Thymus (tissue), 11 donors: ENCODE data around the gene CNNM2. TPM values are rescaled to one million over a fixed set of nuclear protein-coding genes. Genes with fewer than 3 reads are reported as not detected.
"Not testable (repeated sequence)": the region's sequence is repeated elsewhere in the genome, so short reads cannot be mapped to it uniquely, and the experiment has no call there.

ENCODE experiments used
- DNase-seq, 9 donors: peaks; one replicate each; pipeline ENCODE4 v3.0.0-alpha.2; 2013; ENCODE audit warnings: low spot score in 9 of 9, low read depth in 6 of 9, missing footprints in 1 of 9
- H3K27ac ChIP-seq, 2 donors: one replicate each; pipeline ENCODE4 v1.5.1; 2013; ENCODE audit warnings: control low read depth in 1 of 2, low read depth in 1 of 2, low read length in 1 of 2, mild to moderate bottlenecking in 1 of 2, moderate library complexity in 1 of 2
- H3K27me3 ChIP-seq, 2 donors: one replicate each; pipeline ENCODE4 v1.5.1; 2013; ENCODE audit warnings: low read length in 1 of 2; ENCODE audit not compliant: control insufficient read depth in 2 of 2, insufficient read depth in 1 of 2
- H3K36me3 ChIP-seq, 2 donors: one replicate each; pipeline ENCODE4 v1.5.1; 2013; ENCODE audit warnings: low read length in 1 of 2, mild to moderate bottlenecking in 1 of 2, moderate library complexity in 1 of 2; ENCODE audit not compliant: control insufficient read depth in 2 of 2, insufficient read depth in 2 of 2
- H3K4me1 ChIP-seq, 2 donors: one replicate each; pipeline ENCODE4 v1.5.1; 2013; ENCODE audit warnings: low read length in 2 of 2; ENCODE audit not compliant: control insufficient read depth in 2 of 2, insufficient read depth in 2 of 2
- H3K4me3 ChIP-seq, 2 donors: one replicate each; pipeline ENCODE4 v1.5.1; 2013; ENCODE audit warnings: low read length in 2 of 2, control low read depth in 1 of 2, mild to moderate bottlenecking in 1 of 2
- H3K9me3 ChIP-seq, 2 donors: one replicate each; pipeline ENCODE4 v1.5.1; 2013; ENCODE audit warnings: low read length in 1 of 2, mild to moderate bottlenecking in 1 of 2; ENCODE audit not compliant: control insufficient read depth in 2 of 2, insufficient read depth in 1 of 2
- WGBS: extraction: QIAGEN DNeasy Blood & Tissue Kit; methylation state at CpG from one replicate; pipeline ENCODE4 v1.1.7; 2013; 5-methylcytosine and 5-hydroxymethylcytosine counted together
- polyA plus RNA-seq: library from polyadenylated mRNA; stranded (reverse); fragments of 200-250 nt; gene quantifications from one replicate; pipeline ENCODE4 v1.2.3, GENCODE V29; 2013
- total RNA-seq: library from RNA; stranded (reverse); fragments of 120-200 nt; gene quantifications from one replicate; pipeline ENCODE4 v1.2.4, GENCODE V29; 2013
- donor health status: healthy.

CNNM2 gene
- total and polyA plus RNA-seq, 2 donors, result 1.5 to 2.1 TPM

- Histone ChIP-seq H3K4me3 (no peak overlapping the region), H3K27ac (no peak overlapping the region), H3K36me3 (no peaks in the 10 kb centered on the region), H3K4me1 (no peaks in the 10 kb centered on the region), H3K9me3 (no peaks in the 10 kb centered on the region), H3K27me3 (no peaks in the 10 kb centered on the region)
- no peak for DNase-seq
- WGBS, result 100% methylated on average over 1 of the region's 1 CpG
Observed at GRCh38 chr10:102959360-102959759, 41.3 kb downstream of the CNNM2 start.

GRCh38 chr10:102960157-102960556 is 42.1 kb downstream of the CNNM2 start:
- Histone ChIP-seq H3K4me1 (no peaks in the 10 kb centered on the region), H3K27me3 (no peaks in the 10 kb centered on the region), H3K27ac (no peak overlapping the region), H3K36me3 (no peaks in the 10 kb centered on the region), H3K4me3 (no peak overlapping the region), H3K9me3 (no peaks in the 10 kb centered on the region)
- 86% methylated on average over 5 of the region's 5 CpGs for WGBS
- DNase-seq, result no peak

- H3K27me3 ChIP-seq, result no peaks in the 10 kb centered on the region
- 98% methylated on average over 1 of the region's 1 CpG for WGBS
- no peaks in the 10 kb centered on the region for H3K4me1 ChIP-seq
- no peak for DNase-seq
- H3K4me3 ChIP-seq, result no peak overlapping the region
- H3K27ac ChIP-seq, result no peak overlapping the region
- no peaks in the 10 kb centered on the region for H3K36me3 ChIP-seq
- H3K9me3 ChIP-seq, result no peaks in the 10 kb centered on the region
Observed at GRCh38 chr10:102962267-102962666, 44.2 kb downstream of the CNNM2 start.

DNA sequence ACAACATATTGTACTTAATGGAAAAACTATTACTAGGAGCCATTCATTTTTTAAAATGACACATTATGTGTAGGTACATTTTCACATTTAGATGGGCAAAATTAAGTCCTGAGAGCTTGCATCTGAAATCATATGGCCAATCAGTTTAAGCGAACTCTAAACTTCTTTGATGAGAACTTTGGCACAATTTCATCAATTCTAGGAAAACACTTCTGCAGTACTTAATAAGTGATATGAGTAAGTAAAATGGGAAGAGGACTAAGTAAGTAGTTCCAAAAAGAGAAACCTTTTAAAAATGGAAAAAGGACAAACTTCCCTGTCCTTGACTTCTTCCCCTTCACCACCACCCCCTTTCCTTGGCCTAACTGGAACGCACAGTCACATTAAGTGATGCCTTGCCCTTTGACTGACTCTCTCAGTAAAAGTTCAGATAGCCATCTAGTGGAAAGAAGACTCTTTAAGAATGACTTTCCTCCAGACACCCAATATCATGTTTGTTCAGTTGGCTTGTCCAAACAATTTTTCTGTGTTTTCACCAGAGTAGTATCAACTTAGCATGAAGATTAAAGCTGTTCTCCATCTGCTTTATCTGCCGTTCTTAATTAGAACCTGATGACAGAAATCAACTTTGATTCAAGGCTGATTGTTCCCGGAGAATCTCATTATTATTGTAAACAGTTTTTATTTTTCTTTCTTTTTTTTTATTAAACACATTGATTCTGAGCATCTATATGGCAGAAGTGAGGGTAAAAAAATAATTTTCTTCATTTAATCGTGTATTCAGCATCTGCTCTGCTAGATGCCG is 45.1 kb downstream of the CNNM2 start:
- Histone ChIP-seq H3K27me3 (no peaks in the 10 kb centered on the region), H3K4me3 (no peak overlapping the region), H3K9me3 (no peaks in the 10 kb centered on the region), H3K36me3 (no peaks in the 10 kb centered on the region), H3K4me1 (no peaks in the 10 kb centered on the region), H3K27ac (no peak overlapping the region)
- DNase-seq, result no peak
- 93% methylated on average over 6 of the region's 6 CpGs for WGBS

- Histone ChIP-seq H3K27ac (no peak overlapping the region), H3K9me3 (no peaks in the 10 kb centered on the region), H3K36me3 (no peaks in the 10 kb centered on the region), H3K27me3 (no peaks in the 10 kb centered on the region), H3K4me1 (no peaks in the 10 kb centered on the region), H3K4me3 (no peak overlapping the region)
- 94% methylated on average over 2 of the region's 2 CpGs for WGBS
- DNase-seq, result no peak
Observed at GRCh38 chr10:102963756-102964025, 45.6 kb downstream of the CNNM2 start.

- not testable (repeated sequence) for H3K27ac ChIP-seq, H3K9me3 ChIP-seq, H3K27me3 ChIP-seq, DNase-seq, H3K36me3 ChIP-seq, H3K4me3 ChIP-seq, H3K4me1 ChIP-seq
- 99% methylated on average over 2 of the region's 2 CpGs for WGBS
Observed at GRCh38 chr10:102964064-102964463, 46.0 kb downstream of the CNNM2 start.

- Histone ChIP-seq H3K27ac (no peak overlapping the region), H3K4me3 (no peak overlapping the region), H3K27me3 (no peaks in the 10 kb centered on the region), H3K36me3 (no peaks in the 10 kb centered on the region), H3K9me3 (no peaks in the 10 kb centered on the region), H3K4me1 (no peaks in the 10 kb centered on the region)
- WGBS, result 98% methylated on average over 8 of the region's 8 CpGs
- DNase-seq, result no peak
Observed at GRCh38 chr10:102964713-102965112, 46.6 kb downstream of the CNNM2 start.

- Histone ChIP-seq H3K36me3 (no peaks in the 10 kb centered on the region), H3K4me1 (no peaks in the 10 kb centered on the region), H3K4me3 (no peak overlapping the region), H3K27ac (no peak overlapping the region), H3K9me3 (no peaks in the 10 kb centered on the region), H3K27me3 (no peaks in the 10 kb centered on the region)
- WGBS, result 97% methylated on average over 7 of the region's 7 CpGs
- no peak for DNase-seq
Observed at GRCh38 chr10:102965311-102965851, 47.3 kb downstream of the CNNM2 start.

DNA sequence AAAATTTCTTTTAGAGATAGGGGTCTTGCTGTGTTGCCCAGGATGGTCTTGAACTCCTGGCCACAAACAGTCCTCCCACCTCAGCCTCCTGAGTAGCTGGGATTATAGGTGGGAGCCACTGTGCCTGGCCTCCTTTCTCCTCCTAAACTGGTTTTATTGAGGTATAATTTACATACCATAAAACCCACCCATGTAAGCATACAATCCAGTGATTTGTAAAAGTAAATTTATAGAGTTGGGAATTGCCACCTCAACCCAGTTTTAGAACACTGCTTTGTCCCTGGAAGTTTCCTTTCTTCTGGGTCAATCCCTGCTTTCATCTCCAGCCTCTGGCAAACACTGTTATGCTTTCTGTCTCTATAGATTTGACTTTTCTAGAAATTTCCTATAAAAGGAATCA is 49.0 kb downstream of the CNNM2 start:
- DNase-seq, result no peak
- H3K36me3 ChIP-seq, result no peaks in the 10 kb centered on the region
- no peaks in the 10 kb centered on the region for H3K4me1 ChIP-seq
- H3K27me3 ChIP-seq, result no peaks in the 10 kb centered on the region
- H3K4me3 ChIP-seq, result no peak overlapping the region
- no peak overlapping the region for H3K27ac ChIP-seq
- H3K9me3 ChIP-seq, result no peaks in the 10 kb centered on the region
